Left lung (tissue), 10 donors: ENCODE results near the gene ZNF408. TPM values are rescaled to one million over a fixed set of nuclear protein-coding genes. Genes with fewer than 3 reads are reported as not detected.

Source experiments
- ATAC-seq: fragments of 200-7000 bp; cut with Tn5 transposase; one replicate; pipeline ENCODE4 v1.9.1; 2020; ENCODE audit warnings: moderate library complexity
- DNase-seq, 4 donors: peaks; one replicate each; pipeline ENCODE4 v3.0.0-alpha.2; 2013 to 2020
- H3K27ac ChIP-seq, 2 donors: fragments of 200-600 bp; sonication (generic) in 1 of 2; one replicate each; pipeline versions ENCODE4 v1.5.0 to v1.8.0; 2020 to 2021
- H3K27me3 ChIP-seq, 2 donors: fragments of 200-600 bp; sonication (generic) in 1 of 2; one replicate each; pipeline versions ENCODE4 v1.5.0 to v1.8.0; 2020 to 2021
- H3K36me3 ChIP-seq, 2 donors: fragments of 200-600 bp; sonication (generic) in 1 of 2; one replicate each; pipeline versions ENCODE4 v1.5.0 to v1.8.0; 2020 to 2021
- H3K4me1 ChIP-seq, 2 donors: fragments of 200-600 bp; one replicate each; pipeline ENCODE4 v1.8.0; 2021
- H3K4me3 ChIP-seq, 2 donors: fragments of 200-600 bp; sonication (generic) in 1 of 2; one replicate each; pipeline versions ENCODE4 v1.5.0 to v1.8.0; 2020 to 2021; ENCODE audit warnings: mild to moderate bottlenecking in 1 of 2
- H3K9me3 ChIP-seq, 2 donors: fragments of 200-600 bp; sonication (generic) in 1 of 2; one replicate each; pipeline versions ENCODE4 v1.5.0 to v1.8.0; 2020 to 2021
- CTCF ChIP-seq, 2 donors: fragments of 200-600 bp; sonication (generic) in 1 of 2; IDR thresholded peaks; one replicate each; pipeline versions ENCODE4 v1.5.0 to v1.8.0; 2021; ENCODE audit warnings: antibody characterized with exemption in 2 of 2
- intact Hi-C, 2 donors: fragments of 100-400 bp; cut with DNase I; formaldehyde crosslinking; loops; one replicate each; pipeline versions ENCODE4 v1.11.2 to v1.14.2; 2022
- polyA plus RNA-seq, 6 donors: library from polyadenylated mRNA; unstranded; fragments of 120-200 nt; gene quantifications; one replicate each; pipeline ENCODE4 v1.2.1, GENCODE V29; 2013; ENCODE audit not compliant: insufficient read length in 6 of 6
- total RNA-seq, 2 donors: library from RNA; stranded (reverse); fragmentation: NEBNext Ultra II Directional; extraction: Animal tissue kit (Norgen Biotek cat#: 25700); gene quantifications; one replicate each; pipeline ENCODE4 v1.2.1, GENCODE V29; 2021
- donor health status: DM: no; HTN: yes; CAD: no.
- donor health status: DM: no; HTN: no; CAD: no.

The ZNF408 gene
- total and polyA plus RNA-seq, 8 donors: 5.8 to 11.6 (median 10.1) TPM

DNA sequence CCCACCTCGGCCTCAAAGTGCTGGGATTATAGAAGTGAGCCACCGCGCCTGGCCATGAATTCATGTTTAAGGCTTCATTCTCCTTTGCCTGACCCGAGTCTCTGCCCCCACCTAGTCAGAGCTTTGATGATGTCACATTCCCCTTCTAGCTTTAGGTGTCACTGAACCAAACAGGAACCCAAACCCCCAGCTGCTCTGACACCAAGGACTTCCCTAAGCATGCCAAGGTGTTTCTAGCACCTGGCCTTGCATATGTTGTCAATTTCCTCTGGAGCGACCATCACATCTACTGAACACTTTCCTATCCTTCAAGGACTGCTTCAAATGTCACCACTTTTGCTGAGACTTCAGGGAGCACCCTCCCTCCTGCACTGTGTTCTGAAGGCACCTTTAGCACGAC is 20.5 kb downstream of the ZNF408 start:
- no peaks in the 10 kb centered on the region for H3K4me1 ChIP-seq
- DNase-seq: no peak
- no peaks in the 10 kb centered on the region for H3K27me3 ChIP-seq
- intact Hi-C loops: no loop called here
- H3K27ac ChIP-seq: no peak overlapping the region
- no peaks in the 10 kb centered on the region for H3K36me3 ChIP-seq
- H3K4me3 ChIP-seq: no peak overlapping the region
- ATAC-seq: no peak
- TF ChIP-seq CTCF (IDR thresholded peaks at IDR 0.05): no peak
- H3K9me3 ChIP-seq: no peaks in the 10 kb centered on the region

DNA sequence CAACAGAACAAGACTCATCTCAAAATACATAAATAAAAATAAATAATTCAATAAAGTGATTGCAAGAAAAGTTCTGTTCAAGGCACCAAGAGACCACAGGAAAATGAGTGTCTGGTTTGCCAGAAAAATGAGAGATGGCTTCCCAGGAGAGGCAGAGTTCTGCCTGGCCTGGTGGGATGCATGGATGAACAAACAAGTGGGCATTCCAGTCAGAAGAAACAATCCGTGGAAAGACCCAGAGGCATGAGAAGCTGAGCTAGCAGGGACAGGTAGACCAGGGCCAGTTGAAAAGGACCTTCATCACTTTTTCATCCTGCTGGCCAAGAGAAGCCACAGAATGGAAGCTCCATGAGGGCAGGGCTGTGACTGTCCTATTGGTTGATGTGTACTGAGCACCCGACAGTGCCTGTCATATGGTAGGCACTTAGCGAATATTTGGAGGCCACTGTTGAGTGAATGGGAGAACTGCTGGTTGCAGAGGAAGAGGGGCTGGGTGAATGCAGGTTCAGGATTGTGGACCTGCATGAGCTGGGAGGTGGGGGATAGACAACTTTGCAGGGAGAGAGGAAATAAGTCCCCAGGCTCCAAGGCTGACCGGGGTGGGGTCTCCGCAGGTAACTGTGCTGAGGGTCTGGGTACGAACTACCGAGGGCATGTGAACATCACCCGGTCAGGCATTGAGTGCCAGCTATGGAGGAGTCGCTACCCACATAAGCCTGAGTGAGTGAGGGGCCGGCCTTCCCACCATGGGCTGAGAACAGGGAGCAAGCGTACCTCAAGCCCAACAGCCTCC is 21.9 kb downstream of the ZNF408 start:
- intact Hi-C loops: no loop called here
- Histone ChIP-seq H3K4me3 (no peak overlapping the region), H3K27ac (no peak overlapping the region), H3K4me1 (no peaks in the 10 kb centered on the region), H3K9me3 (no peaks in the 10 kb centered on the region), H3K27me3 (no peaks in the 10 kb centered on the region), H3K36me3 (no peaks in the 10 kb centered on the region)
- ATAC-seq (no peak), DNase-seq (no peak)
- no peak for TF ChIP-seq CTCF (IDR thresholded peaks at IDR 0.05)

GRCh38 chr11:46723359-46723680 is 22.5 kb downstream of the ZNF408 start:
- Histone ChIP-seq H3K4me3 (no peak overlapping the region), H3K27ac (no peak overlapping the region), H3K9me3 (no peaks in the 10 kb centered on the region), H3K36me3 (no peaks in the 10 kb centered on the region), H3K4me1 (no peaks in the 10 kb centered on the region), H3K27me3 (no peaks in the 10 kb centered on the region)
- DNase-seq: no peak
- intact Hi-C loops: no loop called here
- TF ChIP-seq CTCF (IDR thresholded peaks at IDR 0.05): no peak
- no peak for ATAC-seq

- intact Hi-C loops: no loop called here
- Histone ChIP-seq H3K4me3 (no peak overlapping the region), H3K27me3 (no peaks in the 10 kb centered on the region), H3K9me3 (no peaks in the 10 kb centered on the region), H3K4me1 (no peaks in the 10 kb centered on the region), H3K36me3 (no peaks in the 10 kb centered on the region), H3K27ac (no peak overlapping the region)
- DNase-seq (no peak), ATAC-seq (no peak)
- TF ChIP-seq CTCF (IDR thresholded peaks at IDR 0.05): no peak
Observed at GRCh38 chr11:46724088-46724487, 23.3 kb downstream of the ZNF408 start.

DNA sequence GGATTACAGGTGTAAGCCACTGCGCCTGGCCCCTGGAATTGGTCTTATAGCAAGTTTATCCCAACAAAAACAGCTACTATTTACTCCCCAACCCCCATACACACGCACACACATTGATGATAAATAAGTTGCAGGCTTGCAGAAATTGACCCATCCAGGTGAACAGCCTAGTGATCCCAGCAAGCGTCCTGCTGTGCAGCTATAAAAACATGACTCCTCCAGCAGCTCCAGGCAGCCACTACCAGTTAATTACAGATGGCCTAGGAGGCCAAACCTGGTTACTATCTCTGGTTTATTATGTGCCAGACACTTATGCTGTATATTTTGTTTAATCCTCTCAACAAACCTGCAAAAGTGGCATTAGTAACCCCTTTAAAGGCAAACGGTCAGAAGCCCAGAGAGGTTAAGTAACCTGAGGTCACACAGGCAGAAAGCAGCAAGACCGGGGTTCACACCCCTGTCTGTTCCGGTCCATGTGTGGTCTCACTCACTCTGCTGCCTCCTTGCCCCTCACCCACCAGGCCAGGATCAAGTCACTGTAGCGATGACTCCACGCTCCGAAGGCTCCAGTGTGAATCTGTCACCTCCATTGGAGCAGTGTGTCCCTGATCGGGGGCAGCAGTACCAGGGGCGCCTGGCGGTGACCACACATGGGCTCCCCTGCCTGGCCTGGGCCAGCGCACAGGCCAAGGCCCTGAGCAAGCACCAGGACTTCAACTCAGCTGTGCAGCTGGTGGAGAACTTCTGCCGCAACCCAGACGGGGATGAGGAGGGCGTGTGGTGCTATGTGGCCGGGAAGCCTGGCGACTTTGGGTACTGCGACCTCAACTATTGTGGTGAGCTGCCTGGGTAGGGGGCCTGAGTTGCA is 24.7 kb downstream of the ZNF408 start:
- intact Hi-C loops: no loop called here
- Histone ChIP-seq H3K27me3 (no peaks in the 10 kb centered on the region), H3K27ac (no peak overlapping the region), H3K36me3 (no peaks in the 10 kb centered on the region), H3K4me3 (no peak overlapping the region), H3K9me3 (no peaks in the 10 kb centered on the region), H3K4me1 (no peaks in the 10 kb centered on the region)
- no peak for TF ChIP-seq CTCF (IDR thresholded peaks at IDR 0.05)
- ATAC-seq (no peak), DNase-seq (no peak)
